Measurements from ENCODE around the gene POLD1.

The POLD1 gene

DNA sequence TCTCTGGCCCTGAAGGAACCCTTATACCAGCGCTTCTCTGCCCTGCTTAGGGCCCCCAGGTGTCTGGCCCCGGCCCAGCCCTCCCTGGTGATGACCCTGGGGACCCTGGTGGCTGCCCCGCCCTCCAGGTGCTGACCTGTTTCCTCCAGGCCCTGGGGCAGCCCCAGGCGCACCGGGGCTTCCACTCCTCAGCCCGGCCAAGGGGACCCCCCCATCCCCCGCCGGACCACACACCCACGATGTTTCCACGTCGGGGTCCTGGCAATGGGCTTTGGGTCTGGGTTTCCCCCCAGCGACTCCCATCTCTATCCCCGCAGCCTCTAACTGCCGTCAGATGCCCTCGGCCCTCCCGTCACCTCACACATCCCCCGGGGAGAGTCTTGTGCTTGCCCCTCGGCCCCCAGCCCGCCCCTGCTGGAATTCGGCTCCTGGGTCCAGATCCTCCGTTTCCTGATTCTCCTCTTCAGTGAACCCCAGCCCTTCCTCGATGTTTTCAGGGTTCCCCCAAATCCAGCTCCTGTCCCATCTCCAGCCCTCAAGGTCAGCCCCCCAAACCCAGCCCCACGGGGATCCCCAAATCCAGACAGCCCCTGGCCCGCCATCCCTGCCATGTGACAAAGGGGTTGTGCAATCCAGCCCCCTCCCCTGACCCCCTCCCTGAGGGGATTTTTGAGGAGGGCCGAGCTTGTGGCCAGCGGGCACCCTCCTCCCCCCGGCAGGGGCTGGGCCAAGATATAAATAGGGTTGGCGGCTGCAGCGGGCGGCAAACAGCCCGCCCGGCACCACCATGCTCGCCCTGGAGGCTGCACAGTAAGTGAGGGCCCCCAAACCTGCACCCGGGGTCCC lies 34.3 kb downstream of the POLD1 start, which contains the start of gene SPIB:
Gene SPIB (plus strand): TSS at position 763 of the 846 bp plus-strand sequence. CDS start 25 bp downstream, at position 788.
- no peak for DNase-seq (ENCODE audit: low spot score)

GRCh38 chr19:50419022-50419579 lies 35.0 kb downstream of the POLD1 start:
- no peak for DNase-seq (ENCODE audit: low spot score)

DNA sequence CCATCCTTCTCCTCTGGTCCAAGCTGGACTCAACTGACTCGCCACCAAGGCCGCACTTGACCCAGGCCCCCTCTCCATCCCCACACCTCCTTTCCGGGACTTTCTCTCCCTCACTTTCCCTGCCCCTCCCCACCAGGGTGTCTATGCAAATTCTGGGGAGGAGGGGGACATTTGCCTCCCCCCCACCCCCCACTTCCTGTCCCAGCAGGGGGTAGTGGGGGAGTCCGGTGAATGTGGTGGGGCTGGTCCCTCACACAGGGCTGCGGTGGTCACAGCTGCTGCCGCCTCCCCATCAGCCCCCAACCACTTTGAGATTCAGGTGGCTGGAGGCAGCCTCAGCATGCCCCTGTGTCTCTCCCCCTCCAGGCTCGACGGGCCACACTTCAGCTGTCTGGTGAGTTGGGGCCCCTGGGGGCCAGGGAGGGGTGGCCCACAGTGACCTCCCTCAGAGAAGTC lies 35.5 kb downstream of the POLD1 start:
- DNase-seq (ENCODE audit: low spot score) = no peak

DNA sequence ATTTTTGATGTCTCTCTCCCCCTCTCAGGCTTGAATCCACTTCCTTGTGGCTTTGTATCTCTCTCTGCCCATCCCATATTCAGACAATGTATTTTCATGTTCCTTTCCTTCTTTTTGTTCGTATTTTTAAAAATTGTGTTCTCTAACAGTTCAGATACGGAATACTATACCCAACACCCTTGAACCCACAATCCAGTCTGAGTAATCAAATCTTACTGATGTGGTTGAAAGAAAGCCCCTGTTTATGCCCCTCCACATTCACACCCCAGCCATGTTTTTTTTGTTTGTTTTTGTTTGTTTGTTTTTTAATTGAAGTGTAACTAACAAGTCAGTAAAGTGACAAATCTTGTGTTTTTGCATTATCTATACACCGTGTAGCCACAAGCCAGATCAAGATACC lies 36.0 kb downstream of the POLD1 start:
- no peak for DNase-seq (ENCODE audit: low spot score)

DNA sequence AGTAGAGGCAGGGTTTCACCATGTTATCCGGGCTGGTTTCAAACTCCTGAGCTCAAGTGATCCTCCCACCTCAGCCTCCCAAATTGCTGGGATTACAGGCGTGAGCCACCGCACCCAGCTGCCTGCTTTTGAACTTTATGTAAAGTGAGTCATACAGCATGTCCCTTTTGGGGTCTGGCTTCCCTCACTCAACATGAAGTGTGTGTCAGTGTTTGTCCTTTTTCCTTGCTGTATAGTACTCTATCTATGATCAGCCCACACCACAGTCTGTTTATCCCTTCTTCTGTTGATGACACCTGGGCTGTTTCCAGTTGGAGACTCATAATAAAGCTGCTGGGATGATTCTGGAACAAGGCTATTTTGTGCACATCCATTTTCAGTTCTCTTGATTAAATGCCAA lies 36.7 kb downstream of the POLD1 start:
- DNase-seq (ENCODE audit: low spot score) = no peak

DNA sequence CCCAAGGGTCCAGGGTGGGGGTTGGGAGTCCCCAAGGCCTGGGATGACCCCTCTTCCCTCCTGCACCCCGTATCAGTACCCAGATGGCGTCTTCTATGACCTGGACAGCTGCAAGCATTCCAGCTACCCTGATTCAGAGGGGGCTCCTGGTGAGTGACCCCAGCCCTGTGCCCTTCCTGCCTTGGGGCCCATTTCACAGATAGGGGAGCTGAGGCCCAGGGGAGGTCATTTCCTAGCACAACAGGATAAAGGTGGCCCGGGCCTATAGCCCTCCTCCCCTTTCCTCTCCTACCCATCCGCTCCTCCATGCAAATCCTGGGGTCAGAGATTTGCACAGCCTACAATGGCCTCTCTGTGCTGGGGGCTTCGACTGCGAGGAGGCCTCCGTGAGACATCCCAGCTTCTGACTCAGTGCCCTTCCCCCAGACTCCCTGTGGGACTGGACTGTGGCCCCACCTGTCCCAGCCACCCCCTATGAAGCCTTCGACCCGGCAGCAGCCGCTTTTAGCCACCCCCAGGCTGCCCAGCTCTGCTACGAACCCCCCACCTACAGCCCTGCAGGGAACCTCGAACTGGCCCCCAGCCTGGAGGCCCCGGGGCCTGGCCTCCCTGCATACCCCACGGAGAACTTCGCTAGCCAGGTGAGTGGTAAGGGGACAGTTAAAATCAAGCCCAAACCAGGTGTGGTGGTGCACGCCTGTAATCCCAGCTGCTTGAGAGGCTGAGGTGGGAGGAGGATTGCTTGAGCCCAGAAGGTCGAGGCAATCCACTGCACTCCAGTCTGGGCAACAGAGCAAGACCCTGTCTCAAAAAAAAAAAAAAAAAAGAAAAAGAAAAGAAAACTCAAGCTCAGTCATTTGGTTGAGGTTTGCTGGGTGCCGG lies 38.5 kb downstream of the POLD1 start:
- DNase-seq (ENCODE audit: low spot score) = no peak

DNA sequence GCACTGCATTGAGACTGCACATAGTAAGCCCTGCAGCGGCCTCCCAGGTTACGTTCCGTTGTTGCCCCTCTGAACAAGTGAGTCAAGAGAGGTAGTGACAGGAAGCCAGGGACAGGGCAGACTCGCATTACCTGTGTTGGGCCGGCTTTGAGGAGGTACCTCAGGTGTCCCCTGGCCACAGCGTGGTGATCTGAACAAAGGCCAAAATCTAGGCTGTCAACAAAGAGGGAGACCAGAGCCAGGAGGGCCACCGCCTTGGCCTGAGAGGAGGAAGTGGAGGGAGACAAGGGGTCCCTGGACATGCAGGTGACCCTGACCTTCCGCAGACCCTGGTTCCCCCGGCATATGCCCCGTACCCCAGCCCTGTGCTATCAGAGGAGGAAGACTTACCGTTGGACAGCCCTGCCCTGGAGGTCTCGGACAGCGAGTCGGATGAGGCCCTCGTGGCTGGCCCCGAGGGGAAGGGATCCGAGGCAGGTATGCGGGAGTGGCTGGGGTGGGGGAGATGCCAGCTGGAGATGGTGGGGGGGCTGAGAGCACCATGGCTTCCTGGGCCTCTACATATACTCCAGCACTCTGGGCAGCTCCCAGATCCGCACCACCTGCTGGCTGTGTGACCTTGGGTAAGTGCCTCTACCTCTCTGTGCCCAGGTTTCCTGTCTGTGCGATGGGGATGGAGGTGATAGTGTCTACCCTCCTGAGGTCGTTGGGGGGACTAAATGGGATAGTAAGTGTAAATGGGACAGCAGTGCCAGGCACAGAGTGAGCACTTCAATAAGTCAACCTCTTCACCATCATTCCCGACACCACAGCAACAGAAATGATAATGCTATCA lies 39.3 kb downstream of the POLD1 start:
- DNase-seq (ENCODE audit: low spot score) = no peak

- no peak for DNase-seq (ENCODE audit: low spot score)
Observed at GRCh38 chr19:50425581-50425980, 41.4 kb downstream of the POLD1 start.

- no peak for DNase-seq (ENCODE audit: low spot score)
Observed at GRCh38 chr19:50427318-50427925, 43.3 kb downstream of the POLD1 start.

DNA sequence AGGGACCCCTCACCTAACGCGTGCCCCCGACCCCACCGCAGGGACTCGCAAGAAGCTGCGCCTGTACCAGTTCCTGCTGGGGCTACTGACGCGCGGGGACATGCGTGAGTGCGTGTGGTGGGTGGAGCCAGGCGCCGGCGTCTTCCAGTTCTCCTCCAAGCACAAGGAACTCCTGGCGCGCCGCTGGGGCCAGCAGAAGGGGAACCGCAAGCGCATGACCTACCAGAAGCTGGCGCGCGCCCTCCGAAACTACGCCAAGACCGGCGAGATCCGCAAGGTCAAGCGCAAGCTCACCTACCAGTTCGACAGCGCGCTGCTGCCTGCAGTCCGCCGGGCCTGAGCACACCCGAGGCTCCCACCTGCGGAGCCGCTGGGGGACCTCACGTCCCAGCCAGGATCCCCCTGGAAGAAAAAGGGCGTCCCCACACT lies 43.9 kb downstream of the POLD1 start:
- DNase-seq (ENCODE audit: low spot score) = peak; percentile 70

GRCh38 chr19:50428772-50429463 lies 44.8 kb downstream of the POLD1 start:
- no peak for DNase-seq (ENCODE audit: low spot score)

DNA sequence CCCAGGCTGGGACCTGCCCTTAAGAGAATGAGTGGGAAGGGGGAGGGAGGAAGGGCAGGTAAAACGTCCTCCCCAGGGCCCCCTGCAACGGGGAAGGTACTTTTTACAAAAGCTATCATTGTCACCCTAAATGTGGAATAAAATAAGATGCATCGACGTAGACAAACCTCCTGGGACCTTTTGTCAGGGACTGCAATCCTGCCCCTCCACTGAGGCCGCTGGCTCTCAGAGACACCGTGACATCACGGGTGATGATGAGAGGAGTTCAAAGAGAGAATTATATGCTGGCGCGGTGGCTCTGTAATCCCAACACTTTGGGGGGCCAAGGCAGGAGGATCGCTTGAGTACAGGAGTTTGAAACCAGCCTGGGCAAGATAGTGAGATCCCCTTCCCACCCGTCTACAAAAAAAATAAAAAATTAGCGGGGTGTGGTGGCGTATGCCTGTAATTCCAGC lies 46.8 kb downstream of the POLD1 start:
- DNase-seq (ENCODE audit: low spot score) = no peak

GRCh38 chr19:50431343-50432220 lies 47.4 kb downstream of the POLD1 start:
- DNase-seq (ENCODE audit: low spot score) = peak; percentile 73

- DNase-seq (ENCODE audit: low spot score) = no peak
Observed at GRCh38 chr19:50432221-50433028, 48.3 kb downstream of the POLD1 start, which contains the start of gene MYBPC2. MYBPC2 (plus strand) TSS chr19:50432892; CDS start chr19:50432954, 62 bp downstream.

DNA sequence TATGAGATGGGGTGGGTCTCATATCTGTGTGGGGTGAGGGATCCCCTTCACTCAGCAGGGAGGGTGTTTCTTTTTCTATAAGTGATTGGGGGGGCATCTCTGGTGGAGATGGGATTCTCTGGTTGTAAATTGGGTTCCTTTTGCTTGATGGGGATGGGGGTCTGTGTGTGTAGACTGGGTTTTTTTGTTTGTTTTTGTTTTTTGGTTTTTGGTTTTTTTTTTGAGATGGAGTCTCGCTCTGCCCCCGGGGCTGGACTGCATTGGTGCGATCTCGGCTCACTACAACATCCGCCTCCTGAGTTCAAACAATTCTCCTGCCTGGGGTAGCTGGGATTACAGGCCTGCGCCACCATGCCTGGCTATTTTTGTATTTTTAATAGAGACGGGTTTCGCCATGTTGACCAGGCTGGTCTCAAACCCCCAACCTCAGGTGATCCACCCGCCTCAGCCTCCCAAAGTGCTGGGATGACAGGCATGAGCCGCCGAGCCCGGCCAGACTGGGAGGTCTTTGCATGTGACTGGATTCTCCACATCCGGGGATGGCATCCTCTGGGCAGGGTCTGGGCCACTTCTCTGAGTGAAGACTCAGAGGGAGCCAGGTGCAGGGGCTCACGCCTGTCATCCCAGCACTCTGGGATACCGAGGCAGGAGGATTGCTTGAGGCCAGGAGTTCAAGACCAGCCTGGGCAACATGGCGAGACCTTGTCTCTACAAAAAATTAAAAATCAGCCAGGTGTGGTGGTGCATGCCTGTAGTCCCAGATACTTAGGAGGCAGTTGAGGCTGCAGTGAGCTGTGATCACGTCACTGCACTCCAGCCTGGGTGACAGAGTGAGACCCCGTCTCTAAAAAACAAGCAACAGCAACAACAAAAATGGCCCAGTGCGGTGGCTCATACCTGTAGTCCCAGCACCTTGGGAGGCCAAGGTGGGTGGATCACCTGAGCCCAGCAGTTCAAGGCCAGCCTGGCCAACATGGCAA lies 49.3 kb downstream of the POLD1 start:
- DNase-seq (ENCODE audit: low spot score) = no peak

DNA sequence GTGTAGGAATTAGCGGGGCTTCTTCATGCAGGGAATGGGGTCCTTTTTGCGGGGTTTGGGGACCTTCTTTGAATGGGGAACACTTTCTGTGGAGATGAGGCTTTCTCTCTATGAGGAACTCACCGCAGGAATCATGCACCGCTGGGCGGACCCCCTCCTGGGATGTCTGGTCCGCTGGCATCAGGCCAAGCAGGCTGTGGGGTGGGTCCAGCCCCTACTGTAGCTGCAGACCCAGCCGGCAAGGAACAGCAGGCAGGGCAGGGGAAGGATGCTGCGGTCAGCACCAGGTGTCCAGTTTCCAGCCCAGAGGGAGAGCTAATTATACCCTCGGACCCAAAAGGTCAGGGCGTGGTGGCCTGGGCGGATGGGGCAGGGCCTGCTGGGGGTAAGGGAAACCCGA lies 50.4 kb downstream of the POLD1 start:
- no peak for DNase-seq (ENCODE audit: low spot score)

DNA sequence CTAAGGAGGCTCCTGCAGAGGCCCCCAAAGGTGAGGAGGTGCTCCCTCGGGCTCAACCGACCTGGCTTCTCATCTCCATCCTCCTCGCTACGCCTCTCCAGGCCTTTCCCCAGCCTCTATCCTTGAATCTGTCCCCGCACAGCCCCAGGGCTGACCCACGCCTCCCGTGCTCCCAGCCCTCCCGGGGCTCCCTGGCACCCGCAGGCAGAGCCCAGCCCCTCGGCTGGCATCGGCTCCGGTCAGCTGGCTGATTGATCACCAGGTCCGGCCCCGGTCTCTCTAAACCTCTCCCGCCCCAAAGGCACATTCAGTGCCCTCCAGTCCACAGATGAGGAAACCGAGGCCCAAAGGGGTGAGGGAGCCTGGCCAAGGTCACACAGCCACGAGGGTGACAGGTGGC lies 51.1 kb downstream of the POLD1 start:
- DNase-seq (ENCODE audit: low spot score) = no peak

Data from pons (tissue), 1 donor.